MG63 (cell line): ENCODE data around the gene MYH7B. TPM values are rescaled to one million over a fixed set of nuclear protein-coding genes. Genes with fewer than 3 reads are reported as not detected.
A peak's percentile ranks its signal among the peaks of the same experiment; 100 is the strongest.

Experiments used
- DNase-seq: peaks from one replicate; pipeline ENCODE4 v3.0.0-alpha.2; 2020
- H3K27me3 ChIP-seq: fragments of 250-450 bp; sonication (Bioruptor Pico); 2 replicates; pipeline ENCODE4 v1.5.1; 2020; ENCODE audit warnings: mild to moderate bottlenecking, moderate library complexity
- H3K36me3 ChIP-seq: fragments of 250-450 bp; sonication (Bioruptor Pico); 2 replicates; pipeline ENCODE4 v1.5.1; 2020; ENCODE audit warnings: mild to moderate bottlenecking, moderate library complexity
- H3K4me3 ChIP-seq: fragments of 250-450 bp; sonication (Bioruptor Pico); 2 replicates; pipeline ENCODE4 v1.5.1; 2020; ENCODE audit warnings: mild to moderate bottlenecking, moderate library complexity
- H3K9me3 ChIP-seq: fragments of 250-450 bp; sonication (Bioruptor Pico); 2 replicates; pipeline ENCODE4 v1.5.1; 2020; ENCODE audit warnings: mild to moderate bottlenecking, moderate library complexity
- total RNA-seq: library from RNA; depleted of rRNA; stranded (reverse); fragments of >200 nt; shearing (Covaris generic); gene quantifications from 2 replicates; pipeline ENCODE4 v1.2.3, GENCODE V29; 2014; ENCODE audit warnings: low replicate concordance

MYH7B gene
- total RNA-seq, 1 experiment from 2014 or later, result not detected

DNA sequence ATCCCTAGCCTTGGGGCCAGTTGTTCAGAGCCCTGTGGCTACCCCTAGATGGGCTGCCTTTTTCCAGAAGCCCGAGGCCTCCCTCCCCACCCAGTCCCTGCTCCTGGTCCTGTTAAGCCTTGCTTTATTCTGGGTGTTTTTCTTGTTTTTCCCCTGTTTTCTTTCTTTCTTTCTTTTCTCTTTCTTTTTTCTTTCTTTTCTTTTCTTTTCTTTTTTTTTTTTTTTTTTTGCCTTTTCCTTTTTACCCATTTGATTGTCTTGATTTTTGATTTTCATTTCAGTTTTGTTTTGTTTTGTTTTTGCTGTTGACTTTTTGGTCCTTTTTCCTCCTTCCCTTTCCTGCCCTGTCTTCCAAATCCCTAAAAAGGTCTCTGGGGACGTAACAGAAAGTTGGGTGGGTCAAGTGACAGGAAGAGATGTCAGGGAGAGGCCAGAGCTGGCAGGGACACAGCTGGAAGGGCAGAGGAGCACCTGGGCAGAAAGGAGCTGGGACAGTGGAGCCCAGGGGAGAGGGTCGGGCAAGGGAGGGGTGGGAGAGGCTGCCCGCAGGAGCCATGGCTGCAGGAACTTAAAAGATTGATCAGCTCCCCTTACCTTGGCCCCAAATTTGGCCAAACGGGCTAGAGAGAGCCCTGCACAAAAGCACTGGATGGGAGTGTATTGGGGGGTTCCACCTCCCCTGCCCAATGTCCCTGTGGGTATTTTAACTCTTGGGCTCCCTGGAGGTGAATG is 27.6 kb downstream of the MYH7B start:
- Histone ChIP-seq H3K36me3 (no peaks in the 10 kb centered on the region), H3K9me3 (no peaks in the 10 kb centered on the region), H3K4me3 (no peak overlapping the region), H3K27me3 (no peaks in the 10 kb centered on the region)
- no peak for DNase-seq

DNA sequence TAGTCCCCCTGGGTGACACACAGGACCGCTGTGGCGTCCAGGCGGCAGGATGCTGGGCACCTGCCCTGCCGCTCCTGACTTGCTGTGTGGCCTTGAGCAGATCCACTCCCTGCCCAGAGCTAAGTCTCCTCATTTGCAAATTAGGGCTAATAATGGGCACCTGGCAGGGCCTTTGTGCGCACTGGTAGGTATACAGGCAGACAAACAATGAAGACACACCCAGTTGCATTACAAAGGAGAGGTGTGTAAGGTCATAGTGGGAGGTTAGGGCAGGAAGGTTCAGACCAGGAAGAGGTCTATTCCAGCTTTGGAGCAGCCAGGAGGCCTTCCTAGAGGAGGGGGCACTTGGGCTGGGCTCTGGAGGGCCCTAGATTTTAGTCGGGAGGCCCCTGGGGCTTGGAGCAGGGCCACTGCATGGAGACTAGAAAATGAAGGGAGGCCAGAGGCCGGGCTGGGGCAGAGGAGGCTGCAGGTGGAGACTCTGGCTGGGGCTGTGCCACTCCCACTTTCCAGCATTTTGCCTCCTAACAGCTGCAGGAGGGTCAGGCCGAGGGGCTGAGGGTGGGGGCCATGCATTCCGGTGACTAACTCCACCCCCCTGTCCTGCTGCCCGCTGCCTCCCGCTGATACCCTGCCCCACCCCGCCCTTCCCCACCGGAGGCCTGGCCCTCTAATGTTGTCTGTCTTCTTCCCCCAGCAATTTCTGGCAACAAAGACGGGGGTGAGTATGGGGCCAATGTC is 28.5 kb downstream of the MYH7B start:
- Histone ChIP-seq H3K27me3 (no peaks in the 10 kb centered on the region), H3K9me3 (no peaks in the 10 kb centered on the region), H3K4me3 (no peak overlapping the region), H3K36me3 (no peaks in the 10 kb centered on the region; the same call in 1 of the 2 replicates)
- DNase-seq, result no peak

DNA sequence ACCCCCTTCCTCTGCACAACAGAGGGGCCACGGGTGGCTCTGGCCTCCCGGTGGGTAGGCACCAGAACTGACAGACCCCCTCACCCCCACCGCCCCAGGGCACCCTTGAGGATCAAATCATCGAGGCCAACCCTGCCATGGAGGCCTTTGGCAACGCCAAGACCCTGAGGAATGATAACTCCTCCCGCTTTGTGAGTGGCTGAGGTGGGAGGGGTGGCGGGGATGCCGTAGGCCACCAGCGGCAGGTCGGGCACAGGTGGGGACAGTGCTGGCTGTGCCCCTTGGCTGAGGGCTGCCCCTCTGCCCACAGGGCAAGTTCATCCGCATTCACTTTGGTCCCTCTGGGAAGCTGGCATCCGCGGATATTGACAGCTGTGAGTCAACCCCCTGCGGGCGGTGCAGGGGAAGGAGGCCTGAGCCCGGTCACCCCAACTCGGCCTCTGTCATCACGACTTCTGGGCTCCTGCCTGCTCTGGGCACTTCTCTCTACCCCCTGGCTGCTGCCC is 29.1 kb downstream of the MYH7B start:
- Histone ChIP-seq H3K4me3 (no peak overlapping the region), H3K9me3 (no peaks in the 10 kb centered on the region), H3K36me3 (no peaks in the 10 kb centered on the region; the same call in 1 of the 2 replicates), H3K27me3 (no peaks in the 10 kb centered on the region)
- peak; percentile 40 for DNase-seq

DNA sequence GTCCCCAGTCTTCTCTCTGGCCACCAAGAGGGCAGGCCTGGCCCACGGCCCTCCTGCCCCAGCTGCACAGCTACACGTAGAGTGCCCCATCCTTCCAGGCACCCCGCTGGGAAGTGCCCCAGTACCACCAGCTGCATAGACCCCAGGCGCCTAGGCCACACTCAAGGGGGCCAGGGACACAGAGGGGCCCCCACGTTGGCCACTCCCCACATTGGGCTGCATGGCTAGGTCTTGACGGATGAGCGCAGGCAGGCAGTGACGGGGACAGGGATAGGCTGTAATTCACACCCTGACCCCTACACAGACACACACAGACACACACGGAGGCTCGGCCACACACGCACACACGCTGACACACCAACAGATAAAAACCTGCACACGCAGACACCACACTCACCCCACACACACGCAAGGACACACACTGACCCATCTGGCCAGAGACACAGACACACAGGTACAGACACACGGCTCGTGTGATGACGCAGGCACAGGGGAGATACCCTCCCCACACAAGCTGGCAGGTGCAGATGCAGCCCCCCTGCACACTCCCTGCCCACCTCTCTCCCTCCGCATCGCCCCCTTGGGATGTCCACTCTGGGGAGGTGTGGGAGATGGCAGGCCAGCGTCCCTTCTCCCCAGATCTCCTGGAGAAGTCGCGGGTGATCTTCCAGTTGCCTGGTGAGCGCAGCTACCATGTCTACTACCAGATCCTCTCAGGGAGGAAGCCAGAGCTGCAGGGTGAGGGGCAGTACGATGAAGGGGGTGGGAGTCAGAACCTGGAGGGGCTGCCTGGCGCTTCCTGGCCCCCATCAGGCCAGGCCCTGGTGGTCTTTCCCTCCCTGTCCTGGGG is 30.0 kb downstream of the MYH7B start:
- H3K4me3 ChIP-seq, result no peak overlapping the region
- no peaks in the 10 kb centered on the region for H3K27me3 ChIP-seq
- no peaks in the 10 kb centered on the region for H3K9me3 ChIP-seq
- DNase-seq, result no peak
- no peaks in the 10 kb centered on the region; the same call in 1 of the 2 replicates for H3K36me3 ChIP-seq

DNA sequence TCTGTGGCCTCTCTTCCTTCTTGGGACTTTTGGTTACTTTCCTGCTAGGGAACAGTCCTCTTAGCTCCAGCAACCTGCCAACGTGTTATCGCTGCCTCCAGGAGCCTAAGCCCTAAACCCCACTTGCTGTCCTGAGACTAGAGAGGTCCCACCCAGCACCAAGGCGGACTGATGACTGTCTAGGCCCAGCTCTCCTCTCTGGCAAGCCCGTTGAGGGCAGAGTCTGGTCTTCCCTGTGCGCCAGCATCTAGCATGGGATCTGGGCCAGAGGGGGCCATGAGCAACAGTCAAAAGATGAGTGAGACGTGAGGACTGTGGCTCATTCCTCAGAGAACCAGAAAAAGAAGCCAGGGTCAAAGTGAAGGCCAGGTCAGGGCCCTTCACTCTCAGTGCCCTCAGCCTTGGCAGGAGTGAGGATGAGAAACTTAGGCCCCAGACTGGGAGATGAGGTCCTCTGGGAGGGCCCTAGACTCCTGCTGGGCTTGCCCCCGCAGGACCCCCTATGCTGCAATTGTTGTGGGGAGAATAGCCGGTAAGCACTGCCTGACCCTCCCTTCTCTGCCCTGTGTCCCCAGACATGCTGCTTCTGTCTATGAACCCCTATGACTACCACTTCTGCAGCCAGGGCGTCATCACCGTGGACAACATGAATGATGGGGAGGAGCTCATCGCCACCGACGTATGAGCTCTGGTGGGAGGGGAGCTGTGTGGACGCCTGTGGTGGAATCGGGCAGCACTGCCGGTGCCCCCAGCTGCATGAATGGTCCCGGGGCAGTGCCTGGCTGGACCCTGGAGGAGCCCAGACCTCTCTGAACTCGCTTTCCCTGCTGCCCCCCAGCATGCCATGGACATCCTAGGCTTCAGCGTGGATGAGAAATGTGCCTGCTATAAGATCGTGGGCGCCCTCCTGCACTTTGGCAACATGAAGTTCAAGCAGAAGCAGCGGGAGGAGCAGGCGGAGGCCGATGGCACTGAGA is 30.9 kb downstream of the MYH7B start:
- Histone ChIP-seq H3K4me3 (no peak overlapping the region), H3K27me3 (no peaks in the 10 kb centered on the region), H3K9me3 (no peaks in the 10 kb centered on the region), H3K36me3 (no peaks in the 10 kb centered on the region; the same call in none of the 2 replicates)
- DNase-seq, result no peak

DNA sequence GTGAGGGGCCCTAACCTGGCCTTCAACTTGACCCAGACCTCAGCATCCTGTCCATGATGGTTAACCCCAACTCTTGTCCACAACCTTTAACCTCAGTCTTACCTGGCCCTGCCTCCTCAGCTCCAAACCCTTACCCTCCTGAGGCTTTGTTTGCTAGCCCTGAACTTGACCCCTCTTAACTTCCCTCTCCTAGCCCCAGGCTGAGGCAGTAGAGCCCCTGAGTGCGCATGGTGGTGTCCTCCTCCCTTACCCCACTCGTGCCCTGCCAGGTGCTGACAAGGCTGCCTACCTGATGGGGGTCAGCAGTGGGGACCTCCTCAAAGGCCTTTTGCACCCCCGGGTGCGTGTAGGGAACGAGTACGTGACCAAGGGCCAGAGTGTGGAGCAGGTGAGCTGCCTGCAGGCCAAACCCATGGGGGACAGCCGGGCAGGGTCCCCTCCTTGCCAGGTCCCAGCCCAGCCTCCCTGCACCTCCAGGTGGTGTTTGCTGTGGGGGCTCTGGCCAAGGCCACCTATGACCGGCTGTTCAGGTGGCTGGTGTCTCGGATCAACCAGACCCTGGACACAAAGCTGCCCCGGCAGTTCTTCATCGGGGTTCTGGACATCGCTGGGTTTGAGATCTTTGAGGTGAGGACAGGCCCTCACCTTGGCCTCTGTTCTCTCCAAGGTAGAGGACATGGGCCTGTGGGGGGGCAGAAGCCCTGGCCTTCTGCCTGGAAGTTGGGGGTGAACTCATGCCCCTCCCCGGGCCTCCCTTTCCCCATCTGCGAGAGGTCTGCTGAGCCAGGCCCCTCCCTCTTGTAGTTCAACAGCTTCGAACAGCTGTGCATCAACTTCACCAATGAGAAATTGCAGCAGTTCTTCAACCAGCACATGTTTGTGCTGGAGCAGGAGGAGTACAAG is 31.9 kb downstream of the MYH7B start:
- Histone ChIP-seq H3K4me3 (no peak overlapping the region), H3K9me3 (no peaks in the 10 kb centered on the region), H3K27me3 (no peaks in the 10 kb centered on the region), H3K36me3 (no peaks in the 10 kb centered on the region; the same call in none of the 2 replicates)
- DNase-seq, result no peak

DNA sequence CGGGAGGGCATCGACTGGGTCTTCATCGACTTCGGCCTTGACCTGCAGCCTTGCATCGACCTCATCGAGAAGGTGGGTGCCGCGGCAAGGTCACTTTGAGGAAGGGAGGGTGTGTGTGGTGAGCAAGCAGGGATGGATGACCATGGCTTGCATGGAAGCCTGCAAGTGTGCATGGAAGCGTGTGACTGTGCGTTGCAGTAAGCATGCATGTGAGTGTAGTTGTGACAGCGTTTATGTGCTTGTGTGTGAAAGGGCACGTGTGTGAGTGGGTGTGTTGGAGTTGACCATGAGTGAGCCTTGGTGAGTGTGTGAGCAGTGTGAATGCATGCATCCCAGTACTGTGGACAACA is 32.5 kb downstream of the MYH7B start:
- H3K9me3 ChIP-seq, result no peaks in the 10 kb centered on the region
- no peak overlapping the region for H3K4me3 ChIP-seq
- H3K36me3 ChIP-seq, result peaks cover 3% of the 10 kb centered on the region
- H3K27me3 ChIP-seq, result no peaks in the 10 kb centered on the region
- DNase-seq, result no peak

DNA sequence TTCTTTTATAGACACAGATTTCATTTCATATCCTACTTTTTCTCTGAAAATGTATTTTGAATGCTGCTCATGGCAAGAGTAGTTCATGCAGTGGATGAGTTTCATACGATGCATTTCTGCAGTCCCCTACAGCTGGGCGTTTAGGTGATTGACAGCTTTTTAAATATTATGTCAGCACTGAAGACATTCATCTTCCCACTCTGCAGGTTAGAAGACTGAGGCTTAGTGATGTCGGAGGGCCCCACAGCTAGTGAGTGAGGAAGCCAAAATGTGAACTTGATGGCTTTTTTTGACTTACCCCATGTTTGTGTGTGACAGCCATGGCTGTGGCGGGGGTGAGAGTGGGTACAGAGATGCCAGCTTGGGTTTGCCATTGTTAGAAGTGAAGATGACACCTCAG is 33.5 kb downstream of the MYH7B start:
- H3K4me3 ChIP-seq, result no peak overlapping the region
- H3K36me3 ChIP-seq, result peaks cover 11% of the 10 kb centered on the region
- no peak for DNase-seq

DNA sequence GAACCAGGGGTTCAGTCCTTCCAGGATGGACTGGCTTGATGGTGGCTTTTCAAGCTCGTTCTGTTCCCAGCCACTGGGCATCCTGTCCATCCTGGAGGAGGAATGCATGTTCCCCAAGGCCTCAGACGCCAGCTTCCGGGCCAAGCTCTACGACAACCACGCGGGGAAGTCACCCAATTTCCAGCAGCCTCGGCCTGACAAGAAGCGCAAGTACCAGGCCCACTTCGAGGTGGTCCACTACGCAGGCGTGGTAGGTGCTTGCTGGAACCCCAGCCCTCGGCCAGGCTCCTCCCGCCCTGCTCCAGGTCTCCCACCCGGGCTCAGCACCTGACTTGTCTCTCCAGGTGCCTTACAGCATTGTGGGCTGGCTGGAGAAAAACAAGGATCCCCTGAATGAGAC is 34.0 kb downstream of the MYH7B start:
- Histone ChIP-seq H3K27me3 (no peaks in the 10 kb centered on the region), H3K36me3 (peaks cover 13% of the 10 kb centered on the region), H3K4me3 (no peak overlapping the region), H3K9me3 (no peaks in the 10 kb centered on the region)
- DNase-seq, result no peak

More for the DNA sequence above, 33.5 kb downstream of the MYH7B start:
- H3K27me3 ChIP-seq, result no peaks in the 10 kb centered on the region
- H3K9me3 ChIP-seq, result no peaks in the 10 kb centered on the region

DNA sequence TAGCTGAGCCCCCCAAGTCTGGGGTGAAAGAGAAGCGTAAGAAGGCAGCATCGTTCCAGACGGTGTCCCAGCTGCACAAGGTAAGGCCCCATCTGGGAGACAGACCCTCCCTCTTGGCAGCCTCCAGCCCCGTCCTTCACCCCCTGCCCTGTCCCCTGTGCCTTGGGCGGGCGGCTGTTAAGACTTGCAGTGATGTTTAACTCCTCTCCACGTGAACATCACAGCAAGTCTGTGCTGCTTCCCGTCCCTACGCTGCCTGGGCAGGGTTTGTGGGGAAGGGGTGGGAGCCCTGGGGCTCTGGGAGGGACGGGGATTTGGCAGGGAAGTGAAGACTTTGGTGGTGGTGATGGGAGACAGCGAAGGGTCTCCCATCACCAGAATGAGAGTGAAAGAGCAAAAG is 34.6 kb downstream of the MYH7B start:
- Histone ChIP-seq H3K36me3 (peaks cover 15% of the 10 kb centered on the region), H3K9me3 (no peaks in the 10 kb centered on the region), H3K27me3 (no peaks in the 10 kb centered on the region), H3K4me3 (no peak overlapping the region)
- no peak for DNase-seq

DNA sequence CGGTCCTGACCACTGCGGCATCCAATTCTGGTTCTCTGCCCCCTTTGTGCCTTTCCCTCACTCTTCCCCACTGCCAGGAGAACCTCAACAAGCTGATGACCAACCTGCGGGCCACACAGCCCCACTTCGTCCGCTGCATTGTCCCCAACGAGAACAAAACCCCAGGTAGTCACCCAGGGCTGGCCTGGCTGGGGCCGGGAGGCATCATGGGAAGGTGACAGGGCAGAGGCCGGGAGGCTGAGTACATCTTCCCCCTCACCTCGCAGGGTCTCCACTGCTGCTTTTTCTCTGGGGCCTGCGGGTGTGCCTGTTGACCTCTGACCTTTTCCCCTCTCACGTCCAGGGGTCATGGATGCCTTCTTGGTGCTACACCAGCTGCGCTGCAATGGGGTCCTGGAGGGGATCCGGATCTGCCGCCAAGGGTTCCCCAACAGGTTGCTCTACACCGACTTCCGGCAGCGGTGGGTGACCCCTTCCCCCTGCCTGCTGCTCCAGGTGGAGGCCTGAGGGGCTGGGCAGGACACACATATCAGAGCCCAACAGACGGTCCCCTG is 35.1 kb downstream of the MYH7B start:
- no peak for DNase-seq
- H3K36me3 ChIP-seq, result peaks cover 20% of the 10 kb centered on the region
- no peaks in the 10 kb centered on the region for H3K9me3 ChIP-seq
- no peak overlapping the region for H3K4me3 ChIP-seq
- no peaks in the 10 kb centered on the region for H3K27me3 ChIP-seq

DNA sequence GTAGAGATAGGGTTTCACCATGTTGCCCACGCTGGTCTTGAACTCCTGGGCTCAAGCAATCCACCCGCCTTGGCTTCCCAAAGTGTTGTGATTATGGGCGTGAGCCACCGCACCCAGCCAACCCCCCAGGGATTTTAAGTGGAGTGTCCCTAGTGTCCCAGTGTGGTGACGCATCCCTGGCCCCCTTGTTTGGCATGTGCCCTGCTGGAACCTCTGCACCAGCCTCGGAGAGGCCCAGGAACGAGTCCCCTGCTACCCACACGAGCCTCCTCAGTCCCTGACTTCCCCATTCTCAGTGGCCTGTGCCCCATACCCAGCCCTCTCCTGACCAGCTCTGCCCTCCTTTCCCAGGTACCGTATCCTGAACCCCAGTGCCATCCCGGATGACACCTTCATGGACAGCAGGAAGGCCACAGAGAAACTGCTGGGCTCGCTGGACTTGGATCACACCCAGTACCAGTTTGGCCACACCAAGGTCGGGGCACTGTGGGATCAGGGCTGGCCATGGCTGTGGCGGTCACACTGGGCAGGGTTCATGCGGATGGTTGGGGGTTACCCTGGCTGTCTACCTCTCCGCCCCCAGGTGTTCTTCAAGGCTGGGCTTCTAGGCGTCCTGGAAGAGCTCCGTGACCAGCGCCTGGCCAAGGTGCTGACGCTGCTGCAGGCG is 37.2 kb downstream of the MYH7B start:
- no peaks in the 10 kb centered on the region for H3K9me3 ChIP-seq
- peaks cover 33% of the 10 kb centered on the region for H3K36me3 ChIP-seq
- no peaks in the 10 kb centered on the region for H3K27me3 ChIP-seq
- no peak for DNase-seq
- no peak overlapping the region for H3K4me3 ChIP-seq

DNA sequence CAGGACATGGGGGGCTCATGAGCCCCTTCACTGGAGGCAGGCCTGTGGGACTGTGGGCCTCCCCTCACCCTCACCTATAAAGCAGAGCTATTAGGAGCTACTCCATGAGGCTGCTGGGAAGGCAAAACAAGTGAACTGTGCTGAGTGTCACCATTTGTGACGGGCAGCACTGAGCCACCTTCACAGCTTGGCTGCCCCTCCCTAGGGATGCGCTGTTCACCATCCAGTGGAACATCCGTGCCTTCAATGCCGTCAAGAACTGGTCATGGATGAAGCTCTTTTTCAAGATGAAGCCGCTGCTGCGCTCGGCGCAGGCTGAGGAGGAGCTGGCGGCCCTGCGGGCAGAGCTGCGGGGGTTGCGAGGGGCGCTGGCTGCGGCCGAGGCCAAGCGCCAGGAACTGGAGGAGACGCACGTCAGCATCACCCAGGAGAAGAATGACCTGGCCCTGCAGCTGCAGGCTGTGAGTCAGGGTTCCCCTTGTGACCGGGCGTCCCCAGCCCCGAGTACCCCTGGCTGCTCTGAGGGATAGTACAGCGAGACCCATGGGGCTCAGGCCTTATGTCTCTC is 38.4 kb downstream of the MYH7B start:
- Histone ChIP-seq H3K9me3 (no peaks in the 10 kb centered on the region), H3K27me3 (no peaks in the 10 kb centered on the region), H3K4me3 (no peak overlapping the region), H3K36me3 (peaks cover 43% of the 10 kb centered on the region)
- DNase-seq, result no peak

DNA sequence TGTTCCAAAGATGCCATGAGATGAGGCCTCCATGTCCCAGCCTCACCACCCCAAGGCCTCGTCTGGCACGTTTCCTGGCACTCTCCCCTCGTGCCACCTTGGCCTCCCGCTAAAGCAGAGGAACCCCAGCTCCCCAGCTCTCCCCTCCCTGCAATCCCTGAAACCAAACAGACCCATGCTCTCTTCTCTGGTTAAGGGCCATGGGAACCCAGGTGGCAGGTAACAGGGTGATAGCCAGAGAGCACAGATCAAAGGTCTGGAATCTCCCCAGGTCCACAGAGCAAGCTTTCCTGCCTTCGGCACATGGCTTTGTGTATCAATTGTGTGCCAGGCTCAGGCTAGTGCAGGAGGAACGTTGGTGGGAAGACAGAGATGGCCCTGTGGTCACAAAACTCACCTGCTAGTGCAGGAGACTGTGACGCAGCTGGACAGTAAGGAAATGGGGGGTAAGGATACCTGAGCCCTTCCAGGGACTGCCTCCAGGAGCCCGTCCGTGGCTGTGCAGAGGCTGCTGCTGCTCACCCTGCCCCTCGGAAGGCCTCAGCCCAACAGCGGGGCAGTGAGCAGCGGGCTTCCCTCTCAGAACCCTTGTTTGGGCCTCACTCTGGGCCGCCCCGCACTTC is 39.0 kb downstream of the MYH7B start:
- H3K9me3 ChIP-seq, result no peaks in the 10 kb centered on the region
- H3K27me3 ChIP-seq, result no peaks in the 10 kb centered on the region
- H3K36me3 ChIP-seq, result peaks cover 47% of the 10 kb centered on the region
- no peak overlapping the region for H3K4me3 ChIP-seq
- no peak for DNase-seq
